Stomach (tissue), 19 donors: ENCODE measurements around the gene COCH. TPM values are rescaled to one million over a fixed set of nuclear protein-coding genes. Genes with fewer than 3 reads are reported as not detected.

ENCODE experiments used
- DNase-seq, 2 donors: peaks; one replicate each; pipeline versions ENCODE4 v3.0.0 to v3.0.0-alpha.2; 2013 to 2019
- H3K27ac ChIP-seq, 5 donors: fragments of 200-600 bp in 4 of 5; sonication (generic) in 4 of 5; one replicate each; pipeline ENCODE4 v1.5.1; 2013 to 2019; ENCODE audit warnings: mild to moderate bottlenecking in 1 of 5, moderate library complexity in 1 of 5
- H3K27me3 ChIP-seq, 3 donors: fragments of 200-600 bp; sonication (generic); one replicate each; pipeline ENCODE4 v1.5.1; 2017 to 2019; ENCODE audit warnings: mixed run types in 1 of 3
- H3K36me3 ChIP-seq, 4 donors: fragments of 200-600 bp; sonication (generic); 1 replicate in 3 of 4; 2 replicates in 1 of 4; pipeline ENCODE4 v1.5.1; 2016 to 2019
- H3K4me1 ChIP-seq, 4 donors: fragments of 200-600 bp; sonication (generic); one replicate each; pipeline ENCODE4 v1.5.1; 2016 to 2019
- H3K4me3 ChIP-seq, 4 donors: fragments of 200-600 bp; sonication (generic) in 3 of 4; one replicate each; pipeline ENCODE4 v1.5.1; 2016 to 2019; ENCODE audit warnings: mild to moderate bottlenecking in 1 of 4
- H3K9me3 ChIP-seq, 4 donors: fragments of 200-600 bp; sonication (generic); one replicate each; pipeline ENCODE4 v1.5.1; 2016 to 2019
- CTCF ChIP-seq, 7 experiments: fragments of 450-650 bp in 4 of 7; fragments of 200-600 bp in 3 of 7; sonication (generic) in 3 of 7; IDR thresholded peaks; one replicate each; pipeline ENCODE4 v1.5.1; 2016 to 2019; ENCODE audit warnings: antibody characterized with exemption in 7 of 7, control low read depth in 2 of 7, mild to moderate bottlenecking in 1 of 7
- EP300 ChIP-seq: sonication (generic); formaldehyde crosslinking; IDR thresholded peaks from one replicate; pipeline ENCODE4 v1.6.1; 2017; ENCODE audit warnings: antibody characterized with exemption
- POLR2A ChIP-seq, 4 donors: fragments of 450-650 bp; IDR thresholded peaks; one replicate each; pipeline ENCODE4 v1.6.1; 2016; ENCODE audit warnings: antibody characterized with exemption in 4 of 4, control low read depth in 2 of 4, mild to moderate bottlenecking in 1 of 4, moderate library complexity in 1 of 4
- POLR2AphosphoS5 ChIP-seq, 3 donors: sonication (generic); formaldehyde crosslinking; IDR thresholded peaks; one replicate each; pipeline ENCODE4 v1.6.1; 2016; ENCODE audit warnings: antibody characterized with exemption in 3 of 3
- WGBS, 5 donors: extraction: QIAGEN DNeasy Blood & Tissue Kit in 3 of 5; methylation state at CpG; one replicate each; pipeline versions ENCODE4 v1.1.5 to v1.1.7; 2013 to 2018; 5-methylcytosine and 5-hydroxymethylcytosine counted together
- intact Hi-C: fragments of 100-400 bp; cut with DNase I; formaldehyde crosslinking; loops from one replicate; pipeline ENCODE4 v1.15.1; 2023; ENCODE audit warnings: low total_unique reads
- long read RNA-seq, 10 donors: transcript quantifications; one replicate each; lab custom pipeline, GENCODE V29; 2026
- polyA plus RNA-seq, 3 donors: library from polyadenylated mRNA; stranded (reverse); fragments of 200-250 nt; gene quantifications; one replicate each; pipeline ENCODE4 v1.2.3, GENCODE V29; 2013
- total RNA-seq, 5 donors: library from RNA; depleted of rRNA; stranded (reverse); fragments of >200 nt; gene quantifications; one replicate each; pipeline versions ENCODE4 v1.1.0 to v1.2.3, GENCODE V29; 2014 to 2016
- donor health status: healthy with polysubstance abuse.
- donor health status: Bipolar disorder and iron deficiency.
- donor health status: healthy.

COCH gene
- total RNA-seq (1 to 10 TPM in 2 of 5 donors, not detected in 3; 2.6 to 3.0 TPM), polyA plus RNA-seq (1 to 10 TPM in 1 of 3 donors, under 1 TPM in 2; 0.25 to 1.2 (median 0.50) TPM)
- long read RNA-seq, donor 1 = 0 reads
- long read RNA-seq, donor 2, partial matches to known transcripts = 0 of 1 reads
- long read RNA-seq, donor 2, other reads (novel, unspliced or antisense) = 0 of 1 reads
- long read RNA-seq, donor 3 = 0 reads
- long read RNA-seq, donor 4, partial matches to known transcripts = 0 of 1 reads
- long read RNA-seq, donor 4, other reads (novel, unspliced or antisense) = 0 of 1 reads
- long read RNA-seq, donor 5, partial matches to known transcripts = 40 of 41 reads
- long read RNA-seq, donor 5, other reads (novel, unspliced or antisense) = 0 of 41 reads
- long read RNA-seq, donor 6, partial matches to known transcripts = 11 of 12 reads
- long read RNA-seq, donor 6, other reads (novel, unspliced or antisense) = 0 of 12 reads
- long read RNA-seq, donor 7, partial matches to known transcripts = 5 of 5 reads
- long read RNA-seq, donor 7, other reads (novel, unspliced or antisense) = 0 of 5 reads
- long read RNA-seq, donor 8 = 0 reads
- long read RNA-seq, donor 9, partial matches to known transcripts = 0 of 2 reads
- long read RNA-seq, donor 9, other reads (novel, unspliced or antisense) = 0 of 2 reads
- long read RNA-seq, donor 10 = 0 reads

DNA sequence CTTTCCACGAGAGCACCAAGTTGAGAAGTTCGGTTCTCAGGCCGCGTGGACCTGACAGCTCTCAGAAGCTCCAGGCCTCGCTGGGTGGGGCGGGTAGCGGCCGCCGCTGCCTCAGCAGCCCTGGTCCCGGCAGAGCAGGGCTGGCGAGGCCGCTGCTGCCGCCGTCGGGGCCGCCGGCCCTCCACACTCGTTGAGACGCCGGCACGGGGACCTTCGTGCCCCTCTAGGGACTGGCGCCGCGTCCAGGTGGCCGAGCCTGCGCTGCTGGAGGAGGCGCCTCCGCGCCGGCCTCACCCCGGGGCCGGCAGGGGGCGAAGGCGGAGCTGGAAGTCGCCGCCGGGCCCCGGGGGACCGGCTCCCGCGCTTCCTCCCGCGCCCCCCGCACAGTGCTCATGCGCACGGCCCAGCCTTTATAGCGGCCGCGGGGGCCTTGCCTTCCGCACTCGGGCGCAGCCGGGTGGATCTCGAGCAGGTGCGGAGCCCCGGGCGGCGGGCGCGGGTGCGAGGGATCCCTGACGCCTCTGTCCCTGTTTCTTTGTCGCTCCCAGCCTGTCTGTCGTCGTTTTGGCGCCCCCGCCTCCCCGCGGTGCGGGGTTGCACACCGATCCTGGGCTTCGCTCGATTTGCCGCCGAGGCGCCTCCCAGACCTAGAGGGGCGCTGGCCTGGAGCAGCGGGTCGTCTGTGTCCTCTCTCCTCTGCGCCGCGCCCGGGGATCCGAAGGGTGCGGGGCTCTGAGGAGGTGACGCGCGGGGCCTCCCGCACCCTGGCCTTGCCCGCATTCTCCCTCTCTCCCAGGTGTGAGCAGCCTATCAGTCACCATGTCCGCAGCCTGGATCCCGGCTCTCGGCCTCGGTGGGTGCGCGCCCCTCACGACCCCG, at the start of gene COCH:
Gene COCH, plus strand, starts transcription at position 440 of the 879 bp plus-strand sequence. Its CDS starts 380 bp downstream, at position 820.
- Histone ChIP-seq H3K27ac (peak within 1 kb of the TSS in 1 of 5 donors; percentile 18), H3K4me3 (peak within 1 kb of the TSS; percentile 54 to 72 (median 63)), H3K4me1 (peaks cover 17 to 23% (median 19%) of the 10 kb centered on the region in 4 donors), H3K27me3 (peaks cover 0 to 64% (median 29%) of the 10 kb centered on the region in 3 donors), H3K9me3 (no peaks in the 10 kb centered on the region), H3K36me3 (no peaks in the 10 kb centered on the region)
- intact Hi-C loops = no loop called here
- DNase-seq = peak; percentile 50 to 78
- 0 to 11% (median 3%) methylated on average over 23 to 99 of the region's 99 CpGs for WGBS, 5 donors
- TF ChIP-seq CTCF (IDR thresholded peaks at IDR 0.05) = peak in 2 of 7 experiments; percentile 35 to 38
- no peak for TF ChIP-seq EP300

DNA sequence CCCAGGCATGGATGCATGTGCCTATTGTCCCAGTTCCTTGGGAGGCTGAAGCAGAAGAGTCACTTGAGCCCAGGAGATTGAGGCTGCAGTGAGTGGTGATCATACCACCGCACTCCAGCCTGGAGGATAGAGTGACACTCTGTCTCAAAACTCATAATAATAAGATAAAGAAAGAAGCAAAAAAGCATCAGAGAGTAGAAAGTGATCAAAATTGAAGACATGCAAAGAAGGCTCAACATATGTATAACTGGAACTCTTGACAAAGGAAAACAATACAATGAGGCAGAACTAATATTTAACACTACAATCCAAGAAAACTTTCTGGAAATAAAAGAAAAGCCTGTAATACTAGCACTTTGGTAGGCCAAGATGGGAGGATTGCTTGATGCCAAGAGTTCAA, 48.3 kb upstream of the COCH start:
- Histone ChIP-seq H3K4me3 (no peak overlapping the region), H3K9me3 (peaks cover 0 to 28% (median 24%) of the 10 kb centered on the region in 4 donors), H3K27ac (no peak overlapping the region), H3K36me3 (no peaks in the 10 kb centered on the region), H3K4me1 (no peaks in the 10 kb centered on the region), H3K27me3 (no peaks in the 10 kb centered on the region)
- WGBS, 5 donors = 84 to 100% (median 96%) methylated on average over 1 of the region's 1 CpG
- TF ChIP-seq EP300 (no peak), CTCF (IDR thresholded peaks at IDR 0.05) (no peak), POLR2A (IDR thresholded peaks at IDR 0.05) (no peak), POLR2AphosphoS5 (IDR thresholded peaks at IDR 0.05) (no peak)
- DNase-seq = no peak
- intact Hi-C loops = no loop called here

GRCh38 chr14:30829853-30830252, 44.5 kb upstream of the COCH start:
- no peak for TF ChIP-seq POLR2A (IDR thresholded peaks at IDR 0.05)
- no peak for TF ChIP-seq EP300
- no peak for TF ChIP-seq POLR2AphosphoS5 (IDR thresholded peaks at IDR 0.05)
- no peak for TF ChIP-seq CTCF (IDR thresholded peaks at IDR 0.05)
- intact Hi-C loops = no loop called here
- H3K9me3 ChIP-seq = peaks cover 0 to 33% (median 26%) of the 10 kb centered on the region in 4 donors
- H3K4me1 ChIP-seq = no peaks in the 10 kb centered on the region
- H3K4me3 ChIP-seq = no peak overlapping the region
- no peak overlapping the region for H3K27ac ChIP-seq
- H3K36me3 ChIP-seq = no peaks in the 10 kb centered on the region
- H3K27me3 ChIP-seq = no peaks in the 10 kb centered on the region
- WGBS, 5 donors = 82 to 91% (median 88%) methylated on average over 4 of the region's 4 CpGs
- no peak for DNase-seq

- Histone ChIP-seq H3K4me1 (no peaks in the 10 kb centered on the region), H3K36me3 (no peaks in the 10 kb centered on the region), H3K27ac (no peak overlapping the region), H3K9me3 (peaks cover 0 to 9% (median 3%) of the 10 kb centered on the region in 4 donors), H3K4me3 (no peak overlapping the region), H3K27me3 (no peaks in the 10 kb centered on the region)
- intact Hi-C loops = no loop called here
- DNase-seq = no peak
- TF ChIP-seq POLR2A (IDR thresholded peaks at IDR 0.05) (no peak), POLR2AphosphoS5 (IDR thresholded peaks at IDR 0.05) (no peak), EP300 (no peak), CTCF (IDR thresholded peaks at IDR 0.05) (no peak)
Observed at GRCh38 chr14:30834353-30834752, 40.0 kb upstream of the COCH start.
